Keratinocyte (primary cell): Measurements from ENCODE around the gene SPTAN1.

Experiments used
- CTCF ChIP-seq, 3 experiments: IDR thresholded peaks in 1 of 3; conservative IDR thresholded peaks in 1 of 3; optimal IDR thresholded peaks in 1 of 3; 2 replicates in 2 of 3; 3 replicates in 1 of 3; pipeline versions ENCODE3 to v1.5.1; 2011; ENCODE audit warnings: low read length in 3 of 3, mild to moderate bottlenecking in 3 of 3, moderate library complexity in 2 of 3, control low read depth in 1 of 3, inconsistent platforms in 1 of 3; ENCODE audit not compliant: insufficient read depth in 2 of 3; ENCODE audit errors: extremely low read depth in 1 of 3
- EZH2 ChIP-seq: IDR thresholded peaks from one replicate; pipeline ENCODE4 v1.6.1; 2012; ENCODE audit warnings: inconsistent platforms, mild to moderate bottlenecking, low read length, moderate library complexity

GRCh38 chr9:128603697-128604096 lies 51.3 kb downstream of the SPTAN1 start:
- TF ChIP-seq CTCF (optimal IDR thresholded peaks at IDR 0.05 in 1 of 3, IDR thresholded peaks at IDR 0.05 in 1 of 3, conservative IDR thresholded peaks at IDR 0.05 in 1 of 3; ENCODE audit: extremely low read depth in 1 of 3, insufficient read depth in 2 of 3, low read length in 3 of 3), result no peak
- no peak for TF ChIP-seq EZH2
